ENCODE results near the gene GALNT17.

DNA sequence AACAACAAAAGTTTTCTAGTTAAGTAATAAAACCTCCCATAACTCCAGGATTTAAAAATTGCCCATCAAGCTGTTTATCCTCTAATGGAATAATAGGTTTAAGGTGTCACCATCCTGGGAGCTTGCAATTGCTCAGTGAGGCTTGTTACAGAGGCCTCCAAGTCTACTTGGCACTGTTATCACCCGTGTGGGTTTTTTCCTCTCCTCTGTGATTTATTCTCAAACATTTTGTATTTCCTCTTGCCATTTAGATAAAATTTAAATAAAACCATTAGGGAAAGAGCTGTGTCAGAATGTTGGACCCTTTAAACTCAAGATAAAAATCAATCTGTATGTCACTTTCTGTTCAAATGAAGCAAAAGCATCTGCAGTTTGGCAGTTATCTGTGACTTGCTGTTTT is 202.6 kb downstream of the GALNT17 start:
- TF ChIP-seq ZSCAN20 (CRISPR knock-in tag; IDR thresholded peaks at IDR 0.05) (no peak), JUN (IDR thresholded peaks at IDR 0.05) (no peak), RCOR1 (IDR thresholded peaks at IDR 0.05; ENCODE audit: low read depth, low read length) (no peak), POLR2A (IDR thresholded peaks at IDR 0.05; ENCODE audit: low read length) (no peak), EHF (CRISPR knock-in tag; IDR thresholded peaks at IDR 0.05) (no peak), RNF2 (IDR thresholded peaks at IDR 0.05; ENCODE audit: borderline replicate concordance, low read depth) (no peak), TP53 (CRISPR knock-in tag; IDR thresholded peaks at IDR 0.05) (no peak), EP300 (IDR thresholded peaks at IDR 0.05) (no peak), CEBPB (IDR thresholded peaks at IDR 0.05) (no peak), ESRRA (IDR thresholded peaks at IDR 0.05; ENCODE audit: borderline replicate concordance, low read length) (no peak)
- TF ChIP-seq, protein P1, sequence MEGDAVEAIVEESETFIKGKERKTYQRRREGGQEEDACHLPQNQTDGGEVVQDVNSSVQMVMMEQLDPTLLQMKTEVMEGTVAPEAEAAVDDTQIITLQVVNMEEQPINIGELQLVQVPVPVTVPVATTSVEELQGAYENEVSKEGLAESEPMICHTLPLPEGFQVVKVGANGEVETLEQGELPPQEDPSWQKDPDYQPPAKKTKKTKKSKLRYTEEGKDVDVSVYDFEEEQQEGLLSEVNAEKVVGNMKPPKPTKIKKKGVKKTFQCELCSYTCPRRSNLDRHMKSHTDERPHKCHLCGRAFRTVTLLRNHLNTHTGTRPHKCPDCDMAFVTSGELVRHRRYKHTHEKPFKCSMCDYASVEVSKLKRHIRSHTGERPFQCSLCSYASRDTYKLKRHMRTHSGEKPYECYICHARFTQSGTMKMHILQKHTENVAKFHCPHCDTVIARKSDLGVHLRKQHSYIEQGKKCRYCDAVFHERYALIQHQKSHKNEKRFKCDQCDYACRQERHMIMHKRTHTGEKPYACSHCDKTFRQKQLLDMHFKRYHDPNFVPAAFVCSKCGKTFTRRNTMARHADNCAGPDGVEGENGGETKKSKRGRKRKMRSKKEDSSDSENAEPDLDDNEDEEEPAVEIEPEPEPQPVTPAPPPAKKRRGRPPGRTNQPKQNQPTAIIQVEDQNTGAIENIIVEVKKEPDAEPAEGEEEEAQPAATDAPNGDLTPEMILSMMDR (IDR thresholded peaks at IDR 0.05) = no peak
- TF ChIP-seq, protein P2, sequence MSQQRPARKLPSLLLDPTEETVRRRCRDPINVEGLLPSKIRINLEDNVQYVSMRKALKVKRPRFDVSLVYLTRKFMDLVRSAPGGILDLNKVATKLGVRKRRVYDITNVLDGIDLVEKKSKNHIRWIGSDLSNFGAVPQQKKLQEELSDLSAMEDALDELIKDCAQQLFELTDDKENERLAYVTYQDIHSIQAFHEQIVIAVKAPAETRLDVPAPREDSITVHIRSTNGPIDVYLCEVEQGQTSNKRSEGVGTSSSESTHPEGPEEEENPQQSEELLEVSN (IDR thresholded peaks at IDR 0.05; ENCODE audit: borderline replicate concordance, low read depth) = no peak
- TF ChIP-seq, protein P3, sequence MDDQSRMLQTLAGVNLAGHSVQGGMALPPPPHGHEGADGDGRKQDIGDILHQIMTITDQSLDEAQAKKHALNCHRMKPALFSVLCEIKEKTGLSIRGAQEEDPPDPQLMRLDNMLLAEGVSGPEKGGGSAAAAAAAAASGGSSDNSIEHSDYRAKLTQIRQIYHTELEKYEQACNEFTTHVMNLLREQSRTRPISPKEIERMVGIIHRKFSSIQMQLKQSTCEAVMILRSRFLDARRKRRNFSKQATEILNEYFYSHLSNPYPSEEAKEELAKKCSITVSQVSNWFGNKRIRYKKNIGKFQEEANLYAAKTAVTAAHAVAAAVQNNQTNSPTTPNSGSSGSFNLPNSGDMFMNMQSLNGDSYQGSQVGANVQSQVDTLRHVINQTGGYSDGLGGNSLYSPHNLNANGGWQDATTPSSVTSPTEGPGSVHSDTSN (IDR thresholded peaks at IDR 0.05) = no peak
- TF ChIP-seq, protein P4, sequence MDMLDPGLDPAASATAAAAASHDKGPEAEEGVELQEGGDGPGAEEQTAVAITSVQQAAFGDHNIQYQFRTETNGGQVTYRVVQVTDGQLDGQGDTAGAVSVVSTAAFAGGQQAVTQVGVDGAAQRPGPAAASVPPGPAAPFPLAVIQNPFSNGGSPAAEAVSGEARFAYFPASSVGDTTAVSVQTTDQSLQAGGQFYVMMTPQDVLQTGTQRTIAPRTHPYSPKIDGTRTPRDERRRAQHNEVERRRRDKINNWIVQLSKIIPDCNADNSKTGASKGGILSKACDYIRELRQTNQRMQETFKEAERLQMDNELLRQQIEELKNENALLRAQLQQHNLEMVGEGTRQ (IDR thresholded peaks at IDR 0.05) = no peak
